A549 (cell line): ENCODE data around the gene TLR1.

Experiments used
- CTCF ChIP-seq: fragments of >200 bp; sonication (Bioruptor Twin); formaldehyde crosslinking; IDR thresholded peaks from 3 replicates; pipeline ENCODE4 v1.5.1; 2016
- ELK1 ChIP-seq: fragments of 150-350 bp; IDR thresholded peaks from 2 replicates; pipeline ENCODE4 v1.6.1; 2014; ENCODE audit warnings: low read depth, mild to moderate bottlenecking, low read length
- EP300 ChIP-seq, 2 experiments: fragments of >200 bp; sonication (Bioruptor Twin); formaldehyde crosslinking; IDR thresholded peaks; 2 replicates in 1 of 2; 3 replicates in 1 of 2; pipeline ENCODE4 v1.6.1; 2016 to 2017
- FOXS1 ChIP-seq: fragments of 250-450 bp; sonication (Bioruptor Pico); IDR thresholded peaks from 2 replicates; pipeline ENCODE4 v1.5.0; 2020; ENCODE audit warnings: mild to moderate bottlenecking, moderate library complexity
- KDM1A ChIP-seq: fragments of 200-600 bp; sonication (generic); IDR thresholded peaks from 2 replicates; pipeline ENCODE4 v1.6.1; 2016; ENCODE audit warnings: low read depth, mild to moderate bottlenecking
- POLR2A ChIP-seq: IDR thresholded peaks from 2 replicates; pipeline ENCODE4 v1.6.1; 2012; ENCODE audit warnings: mild to moderate bottlenecking, low read length
- RAD21 ChIP-seq, 2 experiments: fragments of >200 bp in 1 of 2; sonication (Bioruptor Twin) in 1 of 2; formaldehyde crosslinking in 1 of 2; IDR thresholded peaks in 1 of 2; conservative IDR thresholded peaks in 1 of 2; 2 replicates in 1 of 2; 3 replicates in 1 of 2; pipeline ENCODE4 v1.6.1; 2012 to 2018; ENCODE audit warnings: inconsistent platforms in 1 of 2
- REST ChIP-seq: fragments of 200-600 bp; sonication (generic); IDR thresholded peaks from 2 replicates; pipeline ENCODE4 v1.6.1; 2016; ENCODE audit warnings: antibody characterized with exemption, mild to moderate bottlenecking, moderate library complexity
- RFX5 ChIP-seq: fragments of 450-650 bp; IDR thresholded peaks from 2 replicates; pipeline ENCODE4 v1.7.1; 2014; ENCODE audit warnings: antibody characterized with exemption, mild to moderate bottlenecking, moderate library complexity

- TF ChIP-seq KDM1A (no peak), CTCF (no peak), EP300 (IDR thresholded peaks at IDR 0.05) (no peak), RAD21 (conservative IDR thresholded peaks at IDR 0.05 in 1 of 2, IDR thresholded peaks at IDR 0.05 in 1 of 2) (no peak), POLR2A (no peak), RFX5 (no peak), FOXS1 (no peak), REST (no peak), ELK1 (no peak)
These were observed 57.0 kb downstream of the TLR1 start for GRCh38 chr4:38747629-38748028.
